ENCODE results near the gene CBX7. TPM values are rescaled to one million over a fixed set of nuclear protein-coding genes. Genes with fewer than 3 reads are reported as not detected.

CBX7 gene
- polyA plus RNA-seq, 1 experiment, result 2.2 TPM

GRCh38 chr22:39146256-39147101, 6.0 kb downstream of the CBX7 start:
- Histone ChIP-seq H3K27ac (ENCODE audit: low read depth, low read length) (peak overlapping the region; percentile 21), H3K9me3 (ENCODE audit: control insufficient read depth, insufficient read depth, low read length) (no peaks in the 10 kb centered on the region; the same call in 1 of the 2 replicates), H3K4me3 (ENCODE audit: low read depth, low read length) (peak overlapping the region; percentile 56), H3K27me3 (ENCODE audit: control insufficient read depth, insufficient read depth, low read length) (no peaks in the 10 kb centered on the region)
- ChIA-PET POLR2A (no interaction called here), CTCF (interaction anchor here (0.6 kb wide), 1 partner anchor 41 kb away, joined by 5 read pairs; no protein-coding TSS in a partner anchor)
- no peak for DNase-seq (ENCODE audit: low read depth, low spot score)
- TF ChIP-seq CTCF (IDR thresholded peaks at IDR 0.05; ENCODE audit: low read depth, low read length), result no peak

GRCh38 chr22:39144101-39144767, 8.2 kb downstream of the CBX7 start:
- H3K9me3 ChIP-seq (ENCODE audit: control insufficient read depth, insufficient read depth, low read length), result no peaks in the 10 kb centered on the region; the same call in 1 of the 2 replicates
- no peaks in the 10 kb centered on the region for H3K27me3 ChIP-seq (ENCODE audit: control insufficient read depth, insufficient read depth, low read length)
- no peak overlapping the region for H3K27ac ChIP-seq (ENCODE audit: low read depth, low read length)
- CTCF ChIA-PET, result no interaction called here
- peak overlapping the region; percentile 92 for H3K4me3 ChIP-seq (ENCODE audit: low read depth, low read length)
- no peak for DNase-seq (ENCODE audit: low read depth, low spot score)
- POLR2A ChIA-PET, result interaction anchor here (0.5 to 1.6 kb wide), 2 partner anchors 130 to 175 kb away, joined by 4 read pairs; partner anchors contain the start of gene RPL3
- TF ChIP-seq CTCF (IDR thresholded peaks at IDR 0.05; ENCODE audit: low read depth, low read length), result no peak

- H3K27ac ChIP-seq (ENCODE audit: low read depth, low read length), result no peak overlapping the region
- CTCF ChIA-PET, result no interaction called here
- no peak overlapping the region for H3K4me3 ChIP-seq (ENCODE audit: low read depth, low read length)
- no peak for TF ChIP-seq CTCF (IDR thresholded peaks at IDR 0.05; ENCODE audit: low read depth, low read length)
- POLR2A ChIA-PET, result no interaction called here
- DNase-seq (ENCODE audit: low read depth, low spot score), result no peak
- no peaks in the 10 kb centered on the region for H3K27me3 ChIP-seq (ENCODE audit: control insufficient read depth, insufficient read depth, low read length)
- no peaks in the 10 kb centered on the region; the same call in 1 of the 2 replicates for H3K9me3 ChIP-seq (ENCODE audit: control insufficient read depth, insufficient read depth, low read length)
Measured at GRCh38 chr22:39142088-39142680, 10.3 kb downstream of the CBX7 start.

- H3K4me3 ChIP-seq (ENCODE audit: low read depth, low read length), result no peak overlapping the region
- no peak for TF ChIP-seq CTCF (IDR thresholded peaks at IDR 0.05; ENCODE audit: low read depth, low read length)
- H3K27me3 ChIP-seq (ENCODE audit: control insufficient read depth, insufficient read depth, low read length), result no peaks in the 10 kb centered on the region
- ChIA-PET CTCF (no interaction called here), POLR2A (no interaction called here)
- no peak for DNase-seq (ENCODE audit: low read depth, low spot score)
- no peak overlapping the region for H3K27ac ChIP-seq (ENCODE audit: low read depth, low read length)
- no peaks in the 10 kb centered on the region; the same call in 1 of the 2 replicates for H3K9me3 ChIP-seq (ENCODE audit: control insufficient read depth, insufficient read depth, low read length)
Measured at GRCh38 chr22:39139933-39140332, 12.5 kb downstream of the CBX7 start.
